HG03457 (cell line): ENCODE measurements around the gene ACSF2.

ENCODE experiments used
- ATAC-seq: cut with Tn5 transposase; IDR thresholded peaks from one replicate; pipeline ENCODE4 v1.9.1; 2021; ENCODE audit warnings: moderate number of reproducible peaks; ENCODE audit not compliant: unreplicated experiment

ACSF2 gene

DNA sequence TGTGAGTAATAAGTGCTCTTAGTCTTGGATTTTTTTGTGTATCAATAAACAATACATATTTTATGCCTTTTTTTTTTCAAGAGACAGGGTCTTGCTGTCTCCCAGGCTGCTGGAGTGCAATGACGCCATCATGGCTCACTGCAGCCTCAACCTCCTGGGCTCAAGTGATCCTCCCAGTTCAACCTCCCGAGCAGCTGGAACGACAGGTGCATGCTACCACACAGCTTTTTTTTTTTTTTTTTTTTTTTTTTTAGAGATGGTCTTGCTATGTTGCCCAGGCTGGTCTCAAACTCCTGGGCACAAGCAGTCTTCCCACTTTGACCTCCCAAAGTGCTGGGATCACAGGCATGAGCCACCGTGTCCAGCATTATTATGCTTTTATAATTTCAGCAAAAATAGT, 13.0 kb downstream of the ACSF2 start:
- no peak for ATAC-seq

DNA sequence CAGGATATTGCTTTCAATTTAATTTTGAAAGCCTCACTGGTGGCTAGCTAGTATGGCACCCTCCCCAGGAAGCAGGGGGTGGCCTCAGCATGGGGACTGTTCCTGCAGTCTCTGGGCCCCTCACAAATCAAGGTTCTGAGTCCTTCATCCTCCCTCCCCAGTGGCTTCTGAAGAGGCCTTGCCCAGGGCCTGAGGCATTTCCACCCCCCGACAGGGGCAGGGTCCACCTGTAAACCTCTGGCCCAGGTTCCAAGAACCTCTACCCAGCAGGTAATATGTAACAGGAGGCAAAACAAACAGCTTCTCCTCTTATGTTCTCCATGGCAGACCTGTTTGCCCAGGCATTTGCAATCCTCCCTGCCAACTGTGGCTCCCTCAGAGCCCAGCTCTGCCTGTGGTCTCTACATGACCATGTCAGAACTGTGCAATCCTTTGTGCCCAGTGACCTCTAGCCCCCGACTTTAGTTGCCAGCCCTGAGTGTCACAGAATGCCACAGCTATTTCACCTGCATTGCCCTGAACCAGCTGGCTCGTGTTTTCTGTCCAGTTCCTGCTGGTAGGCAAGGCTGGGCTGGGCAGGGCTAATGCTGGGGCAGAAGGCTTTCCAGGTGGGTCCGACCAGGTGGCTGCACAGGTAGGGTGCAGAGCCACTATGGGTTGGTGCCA, 14.3 kb downstream of the ACSF2 start:
- ATAC-seq, result no peak

DNA sequence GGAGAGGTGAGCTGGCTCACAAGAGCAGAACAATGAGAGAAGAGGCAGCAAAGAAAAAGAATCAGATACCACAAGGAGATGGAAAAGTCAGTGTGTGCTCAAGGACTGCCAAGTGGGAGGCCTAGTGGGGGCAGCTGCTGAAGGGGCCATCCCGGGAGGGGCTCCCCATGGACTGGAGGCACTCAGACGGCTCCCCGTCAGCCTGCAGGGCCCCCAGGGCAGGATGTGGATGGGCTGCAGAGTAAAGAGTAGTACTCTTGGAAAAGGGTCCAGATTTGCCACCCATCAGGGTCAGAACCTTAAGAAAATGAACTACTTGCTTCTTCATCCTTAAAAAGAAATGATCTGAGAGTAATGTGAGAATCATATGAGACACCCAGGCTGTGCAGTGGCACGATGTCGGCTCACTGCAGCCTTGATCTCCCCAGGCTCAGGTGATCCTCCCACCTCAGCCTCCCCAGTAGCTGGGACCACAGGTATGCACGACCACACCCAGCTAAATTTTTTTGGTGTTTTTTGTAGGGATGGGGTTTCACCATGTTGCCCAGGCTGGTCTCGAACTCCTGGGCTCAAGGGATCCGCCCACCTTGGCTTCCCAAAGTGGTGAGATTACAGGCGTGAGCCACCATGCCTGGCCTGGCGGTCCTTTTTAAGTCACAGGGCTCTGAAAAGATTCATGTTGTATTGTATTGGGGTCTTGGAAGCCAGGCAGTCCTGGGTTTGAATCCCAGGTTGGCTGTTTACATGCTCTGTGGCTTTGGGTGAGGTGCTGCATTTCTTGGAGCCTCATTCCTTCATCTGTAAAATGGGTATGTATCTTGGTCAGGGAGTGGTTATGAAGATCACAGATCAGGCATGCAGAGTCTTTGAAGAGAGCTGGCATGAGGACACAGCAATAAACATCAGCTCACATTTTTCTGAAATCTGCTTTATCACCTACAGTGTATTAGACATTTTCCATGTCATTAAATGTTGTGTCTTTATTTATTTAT, 15.1 kb downstream of the ACSF2 start:
- ATAC-seq, result no peak

DNA sequence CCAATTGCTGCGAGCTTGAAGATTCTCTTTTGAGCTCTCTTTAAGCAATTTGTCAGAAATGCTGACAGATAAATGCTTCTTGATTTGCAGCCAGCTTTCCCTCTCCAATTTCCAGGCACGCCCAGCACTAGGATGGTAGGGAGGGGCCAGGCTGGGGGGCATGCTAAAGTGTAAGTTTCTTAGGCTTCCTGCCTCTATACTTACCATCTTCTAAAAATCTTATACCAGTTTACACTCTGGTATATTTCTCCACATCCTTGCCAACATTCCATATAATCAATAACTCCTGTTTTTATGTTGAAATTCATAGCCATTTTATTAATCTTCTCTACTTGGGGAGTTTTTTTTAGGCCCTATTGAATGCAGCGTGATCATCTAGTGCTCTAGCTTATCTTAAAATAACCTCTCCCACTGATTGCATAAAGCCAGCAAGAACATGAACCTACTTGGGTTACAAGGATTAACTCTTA, 17.5 kb downstream of the ACSF2 start:
- no peak for ATAC-seq

DNA sequence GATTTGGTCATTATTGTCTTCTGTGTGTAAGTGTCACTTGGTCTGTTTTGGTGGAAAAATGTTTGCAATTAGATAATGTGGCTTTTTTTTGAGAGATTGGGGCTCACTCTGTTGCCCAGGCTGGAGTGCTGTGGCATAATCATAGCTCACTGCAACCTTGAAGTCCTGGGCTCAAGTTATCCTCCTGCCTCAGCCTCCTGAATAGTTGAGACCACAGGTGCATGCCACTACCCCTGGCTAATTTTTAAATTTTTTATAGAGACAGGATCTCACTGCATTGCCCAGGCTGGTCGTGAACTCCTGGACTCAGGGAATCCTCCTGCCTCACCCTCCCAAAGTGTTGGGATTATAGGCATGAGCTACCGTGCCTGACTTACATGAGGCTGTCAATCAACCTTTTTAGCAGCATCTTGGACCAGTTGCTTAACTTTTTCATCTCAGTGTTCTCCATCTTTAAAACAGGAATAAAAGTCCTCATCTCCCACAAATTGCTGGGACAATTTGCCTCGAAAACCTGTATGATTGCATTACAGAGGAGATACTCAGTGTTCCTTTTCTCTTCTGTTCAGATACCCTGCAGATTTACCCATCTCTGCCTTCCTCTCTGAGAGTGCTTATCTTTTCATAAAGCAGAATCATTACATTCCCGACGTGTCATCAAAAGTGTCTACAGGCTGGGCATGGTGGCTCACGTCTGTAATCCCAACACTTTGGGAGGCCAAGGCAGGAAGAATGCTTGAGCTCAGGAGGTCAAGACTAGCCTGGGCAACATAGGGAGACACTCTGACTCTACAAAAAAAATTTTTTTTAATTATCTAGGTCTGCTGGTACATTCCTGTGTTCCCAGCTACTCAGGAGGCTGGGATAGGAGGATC, 19.1 kb downstream of the ACSF2 start:
- ATAC-seq, result no peak

DNA sequence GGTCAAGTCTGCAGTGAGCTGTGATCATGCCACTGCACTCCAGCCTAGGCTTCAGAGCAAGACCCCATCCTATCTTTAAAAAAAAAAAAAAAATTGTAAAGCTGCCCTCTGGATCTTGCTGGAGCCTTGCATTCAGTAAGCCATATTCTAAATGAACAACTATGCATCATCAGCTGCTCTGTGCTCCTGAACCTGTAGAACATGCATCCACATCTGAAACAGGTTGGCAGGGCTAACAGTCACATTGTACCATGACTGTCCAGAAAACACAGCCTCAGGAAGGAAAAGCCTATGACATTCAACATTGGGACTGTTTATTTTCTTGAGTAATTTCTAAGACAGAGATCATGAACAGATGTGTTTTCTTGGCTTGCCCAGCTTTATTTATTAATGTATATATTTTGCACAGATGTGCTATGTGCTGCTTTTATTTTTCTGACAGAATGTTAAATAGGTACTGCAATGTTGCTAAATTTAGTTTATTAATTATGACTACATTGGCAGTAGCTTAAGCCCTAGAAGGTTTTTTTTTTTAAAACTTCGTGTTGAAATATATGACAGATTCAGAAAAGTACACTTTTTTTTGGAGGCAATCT, 19.8 kb downstream of the ACSF2 start:
- ATAC-seq, result no peak

DNA sequence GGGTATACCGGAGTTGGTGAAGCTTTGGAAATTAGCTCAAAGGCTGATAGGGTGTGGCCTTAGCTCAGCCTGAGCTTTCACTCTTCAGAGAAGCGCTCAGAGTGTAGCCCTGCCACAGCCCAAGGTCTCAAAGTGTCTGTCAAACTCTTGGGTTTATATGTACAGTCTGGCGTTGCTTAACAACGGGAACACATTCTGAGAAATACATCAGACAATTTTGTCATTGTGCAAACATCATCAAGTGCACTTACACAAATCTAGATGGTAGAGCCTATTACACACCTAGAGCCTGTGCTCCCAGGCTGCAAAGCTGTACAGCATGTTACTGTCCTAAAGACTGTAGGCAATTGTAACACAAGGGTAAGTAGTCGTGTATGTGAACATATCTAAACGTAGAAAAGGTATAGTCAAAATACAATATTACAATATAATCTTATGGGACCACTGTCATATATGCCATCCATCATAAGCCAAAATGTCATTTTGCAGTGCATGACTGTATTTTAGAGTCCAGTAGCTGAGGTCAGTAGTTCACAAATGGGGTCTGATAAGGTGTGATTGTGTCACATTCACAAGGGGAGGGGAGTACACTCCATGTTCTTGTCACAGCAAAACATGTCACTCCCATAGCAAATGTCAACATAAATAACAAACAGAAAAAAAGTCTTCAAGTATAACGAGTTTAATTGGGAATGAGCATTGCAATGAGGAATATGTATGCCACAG, 22.0 kb downstream of the ACSF2 start:
- ATAC-seq, result no peak

DNA sequence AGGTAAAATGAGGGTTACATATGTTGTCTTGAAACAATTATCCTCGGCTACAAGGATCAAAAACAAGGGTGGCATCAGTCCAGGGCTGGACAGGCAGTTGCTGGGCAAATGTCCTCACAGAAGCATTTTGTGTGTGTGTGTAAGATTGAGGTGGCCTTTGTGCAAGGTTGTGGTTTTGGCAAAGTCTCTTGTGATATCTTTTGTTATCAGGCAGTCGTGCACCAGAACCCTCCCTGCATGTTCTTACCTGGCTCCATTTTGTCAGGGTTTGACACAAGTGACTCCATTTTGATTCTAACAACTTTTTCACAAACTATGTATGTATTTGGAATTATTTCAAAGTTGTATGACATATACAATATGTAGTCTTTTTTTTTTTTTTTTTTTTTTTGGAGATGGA, 22.6 kb downstream of the ACSF2 start:
- no peak for ATAC-seq

DNA sequence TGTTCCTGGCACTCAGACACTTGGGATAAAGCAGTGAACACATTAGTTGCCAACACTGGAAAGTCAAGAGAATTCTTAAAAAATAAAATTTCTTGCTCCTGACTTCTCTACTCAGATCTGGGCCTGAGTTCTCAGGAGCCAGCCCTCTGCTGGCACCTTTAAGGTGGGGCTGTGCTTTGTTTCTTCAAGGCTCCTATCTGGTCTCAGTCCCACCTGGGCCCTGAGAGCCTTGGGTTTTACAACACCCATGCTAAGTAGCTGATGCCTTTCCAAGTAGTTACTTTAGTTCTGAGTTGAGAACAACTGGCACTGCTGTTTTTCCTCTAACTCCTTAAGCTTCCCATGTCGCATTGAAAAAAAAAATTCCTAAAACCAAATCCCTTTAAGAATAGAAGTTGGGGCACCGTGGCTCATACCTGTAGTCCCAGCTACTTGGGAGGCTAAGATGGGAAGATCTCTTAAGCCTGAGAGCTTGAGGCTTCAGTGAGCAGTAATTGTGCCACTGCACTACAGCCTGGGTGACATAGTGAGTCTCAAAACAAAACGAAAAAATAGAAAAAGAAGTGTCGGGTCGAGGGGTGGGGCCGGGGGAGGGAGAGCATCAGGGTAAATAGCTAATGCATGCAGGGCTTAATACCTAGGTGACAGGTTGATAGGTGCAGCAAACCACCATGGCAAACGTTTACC, 26.1 kb downstream of the ACSF2 start:
- ATAC-seq, result no peak

DNA sequence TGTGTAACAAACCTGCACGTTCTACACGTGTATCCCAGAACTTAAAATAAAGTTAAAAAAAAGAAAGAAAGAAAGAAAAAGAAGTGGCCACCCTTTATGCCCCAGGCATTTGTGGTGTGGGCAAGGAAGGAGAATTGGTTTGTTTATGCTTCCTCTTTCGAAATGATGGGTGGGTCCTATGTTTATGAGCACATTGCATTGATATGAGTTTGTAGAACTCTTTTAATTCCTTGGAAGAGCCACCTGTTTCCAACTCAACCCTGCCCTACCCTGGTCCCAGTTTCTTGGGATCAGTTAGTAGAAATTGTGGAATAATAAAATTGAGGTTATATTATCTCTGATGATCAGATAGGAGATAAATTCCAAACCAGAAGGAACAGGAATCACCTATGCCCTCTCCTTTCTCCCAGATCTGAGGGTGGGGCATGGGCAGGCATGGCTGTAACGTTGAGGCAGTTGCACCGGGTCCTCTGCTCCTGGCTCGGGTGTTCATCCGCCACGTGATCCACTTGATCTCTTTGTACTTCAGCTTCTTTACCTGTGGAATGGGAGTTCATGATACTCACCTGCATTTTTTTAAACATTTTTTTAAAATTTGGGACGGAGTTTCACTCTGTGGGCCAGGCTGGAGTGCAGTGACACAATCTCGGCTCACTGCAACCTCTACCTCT, 26.7 kb downstream of the ACSF2 start:
- ATAC-seq, result no peak

DNA sequence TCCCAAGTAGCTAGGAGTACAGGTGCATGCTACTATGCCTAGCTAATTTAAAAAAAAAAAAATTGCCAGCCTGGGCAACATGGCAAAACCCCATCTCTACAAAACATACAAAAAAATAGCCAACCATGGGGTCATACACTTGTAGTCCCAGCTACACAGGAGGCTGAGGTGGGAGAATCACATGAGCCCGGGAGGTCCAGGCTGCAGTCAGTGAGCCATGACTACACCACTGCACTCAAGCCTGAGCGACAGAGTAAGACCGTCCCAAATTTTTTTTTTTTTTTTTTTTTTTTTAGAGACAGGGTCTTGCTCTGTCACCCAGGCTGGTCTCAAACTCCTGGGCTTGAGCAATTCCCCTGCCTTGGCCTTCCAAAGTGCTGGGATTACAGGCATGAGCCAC, 27.9 kb downstream of the ACSF2 start:
- ATAC-seq, result no peak

DNA sequence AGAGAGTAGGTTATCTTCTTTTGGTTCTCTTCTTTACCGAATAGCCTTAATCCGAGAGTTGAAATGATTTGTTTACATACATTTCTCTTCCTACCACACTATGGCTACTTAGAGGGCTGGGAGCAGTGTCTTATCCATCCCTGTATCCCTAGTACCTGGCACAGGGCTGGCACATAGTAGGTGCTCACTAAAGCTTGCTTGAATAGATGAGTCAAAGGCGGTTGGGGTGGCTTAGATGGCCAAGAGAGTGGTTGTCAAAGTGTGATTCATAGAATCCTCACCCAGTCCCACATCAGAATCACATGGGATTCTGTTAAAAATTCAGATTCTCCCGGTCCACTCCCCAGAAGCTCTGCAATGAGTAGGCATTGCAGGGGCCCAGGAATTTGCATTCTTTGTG, 31.6 kb downstream of the ACSF2 start:
- ATAC-seq, result no peak

DNA sequence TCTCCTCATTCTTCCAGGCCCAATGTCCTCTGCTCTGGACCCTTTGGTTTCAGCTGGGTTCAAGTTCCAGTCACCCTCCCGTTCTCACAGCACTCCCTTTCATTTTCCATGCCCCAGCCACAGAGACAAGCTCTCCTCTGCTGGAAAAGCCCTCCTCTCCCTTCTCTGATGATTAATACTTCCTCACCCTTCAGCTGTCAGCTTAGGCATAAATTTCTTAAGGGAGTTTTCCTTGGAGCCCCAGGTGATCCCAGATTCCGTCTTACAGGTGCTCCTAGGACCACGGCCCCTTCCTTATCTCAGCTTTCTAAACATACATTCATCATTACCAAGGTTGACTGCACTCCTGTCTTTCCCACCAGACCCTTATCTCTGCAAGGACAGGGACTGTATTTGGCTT, 32.3 kb downstream of the ACSF2 start:
- no peak for ATAC-seq

DNA sequence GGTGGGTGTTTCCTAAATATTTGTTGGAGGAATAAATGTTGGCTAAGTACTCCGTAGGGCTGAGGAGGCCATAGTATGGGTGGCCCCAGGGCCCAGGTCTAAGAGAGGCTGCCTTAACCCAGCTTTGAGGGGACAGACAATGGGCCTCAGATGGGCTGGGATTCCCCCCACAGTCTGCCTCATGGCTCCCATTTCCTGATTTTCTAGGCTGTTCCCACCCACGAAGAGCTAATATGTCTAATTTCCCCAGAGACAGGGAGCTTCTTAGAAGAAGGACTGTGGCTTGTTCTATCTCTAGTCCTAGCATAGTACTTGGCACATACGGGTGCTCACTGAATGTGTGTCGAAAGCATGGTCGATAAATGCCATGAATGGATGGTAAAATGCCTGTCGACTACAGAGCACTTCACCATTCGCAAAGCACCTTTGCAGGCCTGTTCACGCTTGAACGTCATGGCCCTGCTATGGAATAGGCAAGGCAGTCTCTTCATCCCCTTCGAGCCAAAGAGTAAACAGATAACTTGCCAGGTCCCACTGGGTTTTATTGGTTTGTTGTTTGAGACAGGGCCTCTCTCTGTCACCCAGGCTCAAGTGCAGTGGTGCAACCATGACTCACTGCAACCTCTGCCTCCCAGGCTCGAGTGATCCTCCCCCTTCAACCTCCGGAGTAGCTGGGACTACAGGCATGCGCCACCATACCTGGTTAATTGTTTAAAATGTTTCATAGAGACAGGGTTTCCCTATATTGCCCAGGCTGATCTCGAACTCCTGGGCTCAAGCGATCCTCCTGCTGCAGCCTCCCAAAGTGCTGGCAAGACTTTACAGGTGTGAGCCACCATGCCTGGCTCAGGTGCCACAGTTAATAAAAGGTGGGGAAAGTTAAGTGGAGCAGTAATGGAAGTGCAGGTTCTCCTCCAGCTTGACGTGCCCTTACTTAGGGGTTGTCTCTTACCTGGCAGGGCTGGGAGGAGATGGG, 33.0 kb downstream of the ACSF2 start:
- ATAC-seq, result no peak

DNA sequence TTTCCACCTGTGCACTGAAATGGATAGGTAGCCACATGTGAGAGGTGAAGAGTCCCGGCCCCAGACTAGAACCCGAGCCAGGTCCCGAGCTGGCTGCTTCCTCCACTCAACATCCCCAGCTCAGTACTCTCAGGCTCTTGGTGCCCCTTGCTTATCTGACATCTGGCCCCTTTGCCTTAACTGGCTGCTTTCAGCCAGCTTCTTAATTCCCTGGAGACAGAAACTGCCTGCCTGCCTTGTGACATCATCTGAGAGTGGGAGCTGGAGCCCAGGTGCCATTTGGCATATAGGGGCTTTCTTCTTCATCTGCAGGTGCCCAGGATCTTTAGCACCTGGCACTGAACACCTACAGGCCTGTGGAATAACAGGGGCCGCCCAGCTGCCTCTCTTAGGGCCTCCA, 33.7 kb downstream of the ACSF2 start:
- no peak for ATAC-seq

DNA sequence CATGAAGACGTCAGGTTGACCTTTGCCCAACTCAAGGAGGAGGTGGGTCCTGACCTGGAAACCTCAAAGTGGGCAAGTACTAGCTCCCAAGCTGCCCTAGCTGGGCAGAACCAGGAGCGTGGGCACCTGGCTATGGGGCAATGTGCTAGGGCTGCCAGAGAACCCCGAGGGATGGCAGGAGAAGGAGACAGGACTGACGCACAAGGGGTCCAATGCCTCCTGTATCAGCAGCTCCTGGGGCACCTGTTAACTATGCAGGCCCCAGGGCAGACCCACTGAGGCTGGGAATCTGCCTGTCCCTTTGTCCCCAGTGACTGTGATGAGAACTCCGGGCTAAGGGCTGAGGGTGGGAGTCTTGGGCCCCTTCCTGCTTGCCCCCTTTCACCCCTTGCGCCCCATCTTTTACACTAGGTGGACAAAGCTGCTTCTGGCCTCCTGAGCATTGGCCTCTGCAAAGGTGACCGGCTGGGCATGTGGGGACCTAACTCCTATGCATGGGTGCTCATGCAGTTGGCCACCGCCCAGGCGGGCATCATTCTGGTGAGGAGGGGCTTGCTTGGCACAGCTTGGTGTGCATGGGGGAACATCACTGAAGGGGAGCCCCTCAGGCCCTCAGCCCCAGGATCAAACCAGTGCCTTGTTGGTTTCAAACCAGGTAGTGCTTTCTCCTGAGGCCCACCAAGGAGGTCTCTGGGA, 35.0 kb downstream of the ACSF2 start:
- no peak for ATAC-seq

DNA sequence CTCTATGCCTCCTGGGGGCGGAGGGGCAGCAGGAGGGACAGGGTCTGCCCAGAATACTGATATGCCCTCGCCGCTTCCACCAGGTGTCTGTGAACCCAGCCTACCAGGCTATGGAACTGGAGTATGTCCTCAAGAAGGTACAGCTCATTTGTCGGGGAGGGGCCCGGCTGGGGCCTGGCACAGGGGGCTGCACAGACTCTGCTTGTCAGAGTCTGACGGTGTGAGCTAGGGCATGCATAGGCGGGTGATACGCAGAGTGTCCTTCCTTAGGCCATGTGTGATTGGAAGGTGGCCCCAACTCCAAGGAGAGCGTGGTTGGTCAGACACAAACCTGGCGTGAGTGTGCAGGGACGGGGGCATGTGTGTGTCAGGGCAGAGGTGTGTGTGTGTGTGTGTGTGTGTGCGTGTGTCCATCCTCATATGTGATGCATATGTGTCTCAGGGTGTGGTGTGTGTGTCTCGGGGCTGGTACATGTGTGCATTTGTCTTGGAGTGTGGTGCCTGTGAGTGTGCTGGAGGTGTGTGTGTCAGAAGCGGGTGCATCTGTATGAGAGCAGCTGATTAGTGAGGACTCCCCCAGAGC, 35.6 kb downstream of the ACSF2 start:
- ATAC-seq, result no peak
